Prostate gland (tissue), 2 donors: ENCODE measurements around the gene RCAN2.

Experiments
- POLR2A ChIP-seq: fragments of 450-650 bp; IDR thresholded peaks from one replicate; pipeline ENCODE4 v1.6.1; 2016; ENCODE audit warnings: antibody characterized with exemption, mild to moderate bottlenecking
- POLR2AphosphoS5 ChIP-seq: sonication (generic); formaldehyde crosslinking; IDR thresholded peaks from one replicate; pipeline ENCODE4 v1.6.1; 2017; ENCODE audit warnings: antibody characterized with exemption
- TF ChIP-seq, protein P1 (sequence below), 4 experiments: fragments of 200-600 bp in 2 of 4; fragments of 450-650 bp in 2 of 4; sonication (generic) in 2 of 4; IDR thresholded peaks; 1 replicate in 3 of 4; 2 replicates in 1 of 4; pipeline ENCODE4 v1.5.1; 2016 to 2019; ENCODE audit warnings: antibody characterized with exemption in 4 of 4, mild to moderate bottlenecking in 2 of 4, moderate library complexity in 2 of 4

DNA sequence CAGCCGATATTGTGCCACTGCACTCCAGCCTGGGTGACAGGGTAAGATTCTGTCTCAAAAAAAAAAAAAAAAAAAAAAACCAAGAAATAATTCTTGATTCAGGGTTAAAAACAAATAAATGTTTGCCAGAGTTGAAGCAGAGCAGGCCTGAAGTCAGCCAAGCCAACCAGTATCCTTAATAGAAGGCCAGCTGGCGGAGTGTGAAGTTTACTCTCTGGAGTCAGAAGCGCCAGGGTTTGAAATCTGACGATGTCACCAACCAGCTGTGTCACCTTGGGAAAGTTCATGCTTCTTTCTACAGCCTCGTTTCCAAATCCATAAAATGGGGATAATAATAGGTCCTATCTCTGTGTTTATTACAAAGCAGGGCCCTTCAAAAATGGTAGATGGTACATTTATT, 247.5 kb downstream of the RCAN2 start:
- TF ChIP-seq POLR2AphosphoS5: no peak
- no peak for TF ChIP-seq POLR2A
- TF ChIP-seq, protein P1, sequence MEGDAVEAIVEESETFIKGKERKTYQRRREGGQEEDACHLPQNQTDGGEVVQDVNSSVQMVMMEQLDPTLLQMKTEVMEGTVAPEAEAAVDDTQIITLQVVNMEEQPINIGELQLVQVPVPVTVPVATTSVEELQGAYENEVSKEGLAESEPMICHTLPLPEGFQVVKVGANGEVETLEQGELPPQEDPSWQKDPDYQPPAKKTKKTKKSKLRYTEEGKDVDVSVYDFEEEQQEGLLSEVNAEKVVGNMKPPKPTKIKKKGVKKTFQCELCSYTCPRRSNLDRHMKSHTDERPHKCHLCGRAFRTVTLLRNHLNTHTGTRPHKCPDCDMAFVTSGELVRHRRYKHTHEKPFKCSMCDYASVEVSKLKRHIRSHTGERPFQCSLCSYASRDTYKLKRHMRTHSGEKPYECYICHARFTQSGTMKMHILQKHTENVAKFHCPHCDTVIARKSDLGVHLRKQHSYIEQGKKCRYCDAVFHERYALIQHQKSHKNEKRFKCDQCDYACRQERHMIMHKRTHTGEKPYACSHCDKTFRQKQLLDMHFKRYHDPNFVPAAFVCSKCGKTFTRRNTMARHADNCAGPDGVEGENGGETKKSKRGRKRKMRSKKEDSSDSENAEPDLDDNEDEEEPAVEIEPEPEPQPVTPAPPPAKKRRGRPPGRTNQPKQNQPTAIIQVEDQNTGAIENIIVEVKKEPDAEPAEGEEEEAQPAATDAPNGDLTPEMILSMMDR (IDR thresholded peaks at IDR 0.05): no peak
